Prostate gland (tissue), 2 donors: Measurements from ENCODE around the gene CAMKV. TPM values are rescaled to one million over a fixed set of nuclear protein-coding genes. Genes with fewer than 3 reads are reported as not detected.

Experiments used
- DNase-seq: peaks from one replicate; pipeline ENCODE4 v3.0.0-alpha.2; 2019; ENCODE audit warnings: low spot score
- H3K27ac ChIP-seq, 2 donors: fragments of 200-600 bp; sonication (generic); 2 replicates each; pipeline ENCODE4 v1.5.1; 2017 to 2019
- H3K27me3 ChIP-seq: fragments of 200-600 bp; sonication (generic); replicated peaks from 2 replicates; pipeline ENCODE4 v1.5.1; 2019; ENCODE audit not compliant: insufficient read depth
- H3K36me3 ChIP-seq, 2 donors: fragments of 200-600 bp; sonication (generic); 1 replicate in 1 of 2; 2 replicates in 1 of 2; pipeline versions ENCODE4 v1.5.1 to v1.8.1; 2017 to 2019
- H3K4me1 ChIP-seq: fragments of 200-600 bp; sonication (generic); replicated peaks from 2 replicates; pipeline ENCODE4 v1.5.1; 2019
- H3K4me3 ChIP-seq, 2 donors: fragments of 200-600 bp; sonication (generic); 2 replicates each; pipeline ENCODE4 v1.5.1; 2017 to 2019
- H3K9me3 ChIP-seq: fragments of 200-600 bp; sonication (generic); 2 replicates; pipeline ENCODE4 v1.5.1; 2017
- POLR2A ChIP-seq: fragments of 450-650 bp; IDR thresholded peaks from one replicate; pipeline ENCODE4 v1.6.1; 2016; ENCODE audit warnings: antibody characterized with exemption, mild to moderate bottlenecking
- POLR2AphosphoS5 ChIP-seq: sonication (generic); formaldehyde crosslinking; IDR thresholded peaks from one replicate; pipeline ENCODE4 v1.6.1; 2017; ENCODE audit warnings: antibody characterized with exemption
- WGBS: methylation state at CpG from one replicate; pipeline ENCODE4 v1.1.5; 2018; 5-methylcytosine and 5-hydroxymethylcytosine counted together
- intact Hi-C: fragments of 100-400 bp; cut with DNase I; formaldehyde crosslinking; loops from one replicate; pipeline ENCODE4 v1.14.2; 2022
- total RNA-seq, 2 donors: library from RNA; depleted of rRNA; stranded (reverse); fragments of >200 nt; gene quantifications; one replicate each; pipeline ENCODE4 v1.1.0, GENCODE V29; 2016
- TF ChIP-seq, protein P1 (sequence below), 4 experiments: fragments of 200-600 bp in 2 of 4; fragments of 450-650 bp in 2 of 4; sonication (generic) in 2 of 4; IDR thresholded peaks; 1 replicate in 3 of 4; 2 replicates in 1 of 4; pipeline ENCODE4 v1.5.1; 2016 to 2019; ENCODE audit warnings: antibody characterized with exemption in 4 of 4, mild to moderate bottlenecking in 2 of 4, moderate library complexity in 2 of 4

The CAMKV gene
- total RNA-seq, 2 donors from 2014 or later = 0.97 TPM; not detected in 1

DNA sequence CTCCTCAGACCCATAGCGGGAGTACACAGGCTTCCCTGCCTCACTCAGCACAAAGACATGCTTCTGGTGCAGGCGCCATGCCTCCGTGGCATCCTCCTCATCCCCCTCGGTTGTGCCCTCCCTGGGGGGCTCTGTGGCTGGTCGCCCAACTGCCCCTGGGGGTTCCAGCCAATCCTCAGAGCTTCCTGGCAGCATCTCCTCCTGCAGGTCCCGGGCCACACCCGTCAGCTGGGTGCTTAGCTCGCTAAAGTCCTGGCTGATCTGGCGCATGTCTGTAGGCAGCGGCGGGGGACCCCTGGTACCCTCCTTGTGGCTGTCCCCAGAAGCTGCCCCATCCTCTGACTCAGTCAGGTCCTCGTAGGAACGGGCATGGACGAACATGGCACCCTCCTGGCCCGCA lies 41.9 kb upstream of the CAMKV start:
- peaks cover under 1% of the 10 kb centered on the region for H3K4me1 ChIP-seq
- 89% methylated on average over 15 of the region's 15 CpGs for WGBS
- no peak for DNase-seq
- no peaks in the 10 kb centered on the region for H3K27me3 ChIP-seq
- no peak overlapping the region for H3K4me3 ChIP-seq
- H3K27ac ChIP-seq = no peak overlapping the region
- TF ChIP-seq POLR2AphosphoS5 (no peak), POLR2A (no peak)
- TF ChIP-seq, protein P1, sequence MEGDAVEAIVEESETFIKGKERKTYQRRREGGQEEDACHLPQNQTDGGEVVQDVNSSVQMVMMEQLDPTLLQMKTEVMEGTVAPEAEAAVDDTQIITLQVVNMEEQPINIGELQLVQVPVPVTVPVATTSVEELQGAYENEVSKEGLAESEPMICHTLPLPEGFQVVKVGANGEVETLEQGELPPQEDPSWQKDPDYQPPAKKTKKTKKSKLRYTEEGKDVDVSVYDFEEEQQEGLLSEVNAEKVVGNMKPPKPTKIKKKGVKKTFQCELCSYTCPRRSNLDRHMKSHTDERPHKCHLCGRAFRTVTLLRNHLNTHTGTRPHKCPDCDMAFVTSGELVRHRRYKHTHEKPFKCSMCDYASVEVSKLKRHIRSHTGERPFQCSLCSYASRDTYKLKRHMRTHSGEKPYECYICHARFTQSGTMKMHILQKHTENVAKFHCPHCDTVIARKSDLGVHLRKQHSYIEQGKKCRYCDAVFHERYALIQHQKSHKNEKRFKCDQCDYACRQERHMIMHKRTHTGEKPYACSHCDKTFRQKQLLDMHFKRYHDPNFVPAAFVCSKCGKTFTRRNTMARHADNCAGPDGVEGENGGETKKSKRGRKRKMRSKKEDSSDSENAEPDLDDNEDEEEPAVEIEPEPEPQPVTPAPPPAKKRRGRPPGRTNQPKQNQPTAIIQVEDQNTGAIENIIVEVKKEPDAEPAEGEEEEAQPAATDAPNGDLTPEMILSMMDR (IDR thresholded peaks at IDR 0.05) = no peak
- peaks cover 0 to 4% of the 10 kb centered on the region in 2 donors for H3K36me3 ChIP-seq
- intact Hi-C loops = no loop called here
- H3K9me3 ChIP-seq = no peaks in the 10 kb centered on the region

DNA sequence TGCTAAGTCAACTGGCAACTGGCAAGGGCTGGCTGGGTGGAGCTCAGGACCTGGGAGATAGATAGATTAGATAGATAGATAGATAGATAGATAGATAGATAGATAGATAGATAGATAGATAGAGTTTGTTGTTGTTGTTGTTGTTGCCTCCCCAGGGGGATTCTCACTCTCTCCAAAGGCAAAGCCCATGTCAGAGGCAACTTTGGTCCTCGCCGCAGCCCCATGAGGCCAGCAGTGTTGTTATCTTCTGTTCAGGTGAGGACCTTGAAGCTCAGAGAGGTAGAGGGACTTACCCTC lies 41.4 kb upstream of the CAMKV start:
- no peak overlapping the region for H3K27ac ChIP-seq
- no peak overlapping the region for H3K4me3 ChIP-seq
- 94% methylated on average over 2 of the region's 2 CpGs for WGBS
- H3K9me3 ChIP-seq = no peaks in the 10 kb centered on the region
- no peaks in the 10 kb centered on the region for H3K27me3 ChIP-seq
- H3K4me1 ChIP-seq = peaks cover 2% of the 10 kb centered on the region
- intact Hi-C loops = no loop called here
- no peak for DNase-seq
- peaks cover 0 to 4% of the 10 kb centered on the region in 2 donors for H3K36me3 ChIP-seq
- TF ChIP-seq, protein P1 (IDR thresholded peaks at IDR 0.05) = no peak
- TF ChIP-seq POLR2AphosphoS5 (no peak), POLR2A (no peak)

DNA sequence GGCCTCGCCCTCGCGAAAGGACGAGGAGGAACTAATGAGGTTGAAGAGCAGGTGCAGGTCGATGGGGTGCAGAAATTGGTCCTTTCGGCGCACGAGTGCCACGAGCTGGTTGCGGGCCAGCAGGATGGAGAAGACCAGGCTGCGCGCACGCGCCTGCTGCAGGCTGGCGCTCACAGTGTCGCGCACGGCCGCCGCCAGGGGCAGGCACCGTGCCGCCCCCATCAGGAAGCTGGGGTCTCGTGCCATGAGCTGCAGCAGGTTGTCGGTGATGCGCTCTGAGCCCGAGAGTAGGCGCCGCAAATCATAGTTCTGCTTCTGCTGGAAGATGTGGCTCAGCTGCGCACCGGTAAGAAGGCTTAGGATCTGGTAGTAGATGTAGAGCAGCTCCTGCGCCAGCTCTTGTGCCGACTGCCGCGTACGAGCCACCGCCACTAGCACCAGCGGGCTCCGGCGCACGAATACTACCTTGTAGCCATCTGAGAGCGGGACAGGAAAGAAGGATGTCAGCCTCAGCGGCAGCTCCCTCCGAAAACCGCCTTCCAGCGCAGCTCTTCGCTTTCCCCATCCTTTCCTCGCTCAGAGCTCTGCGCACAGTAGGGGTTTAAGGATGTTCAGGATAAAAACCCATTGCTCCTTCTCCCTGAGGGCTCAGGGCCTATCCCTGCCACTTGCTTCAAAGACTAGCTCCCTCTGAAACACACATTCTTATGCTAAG lies 40.9 kb upstream of the CAMKV start:
- TF ChIP-seq POLR2AphosphoS5 = no peak
- TF ChIP-seq, protein P1 (IDR thresholded peaks at IDR 0.05) = no peak
- TF ChIP-seq POLR2A = no peak
- H3K36me3 ChIP-seq = peaks cover 0 to 4% of the 10 kb centered on the region in 2 donors
- 78% methylated on average over 46 of the region's 48 CpGs for WGBS

DNA sequence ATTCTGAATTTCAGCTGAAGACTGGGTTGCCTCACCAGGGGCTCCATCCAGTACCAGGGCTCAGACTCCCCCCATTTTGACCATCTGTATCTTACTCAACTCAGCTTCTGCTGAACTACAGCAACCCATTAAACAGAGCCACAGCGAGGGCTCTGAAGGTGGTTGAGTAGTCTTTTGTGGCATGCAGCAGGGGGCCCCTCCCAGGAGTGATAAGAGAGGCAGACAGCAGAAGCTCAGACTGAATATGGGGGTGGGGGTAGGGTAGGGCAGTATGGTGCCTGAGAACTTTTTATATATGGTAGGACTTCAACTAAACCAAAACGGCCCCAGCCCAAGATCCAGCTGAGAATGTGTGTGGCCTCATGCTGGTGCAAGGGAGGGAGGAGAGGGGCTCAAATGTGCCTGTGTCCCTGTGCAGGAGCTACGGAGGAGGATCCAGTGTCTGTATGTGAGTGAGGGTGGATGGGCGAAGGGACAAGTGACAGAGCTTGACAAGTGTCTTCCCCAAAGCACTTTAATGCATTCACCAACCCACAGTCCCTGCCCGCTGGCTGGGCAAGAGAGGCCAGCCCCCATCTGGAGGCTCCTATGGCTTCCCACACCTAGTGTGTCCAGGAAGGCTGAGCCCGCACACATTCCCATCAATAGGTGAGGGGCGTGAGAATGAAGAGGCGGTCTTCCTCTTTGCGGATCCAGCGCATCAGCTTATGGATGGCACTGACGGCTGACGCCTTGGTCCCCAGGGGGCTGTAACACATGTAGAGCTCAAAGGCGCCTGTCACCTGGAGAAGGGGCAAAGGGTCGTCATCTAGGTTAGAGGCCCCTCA lies 38.9 kb upstream of the CAMKV start:
- TF ChIP-seq, protein P1 (IDR thresholded peaks at IDR 0.05) = no peak
- TF ChIP-seq POLR2AphosphoS5 = no peak
- TF ChIP-seq POLR2A = no peak
- H3K27me3 ChIP-seq = no peaks in the 10 kb centered on the region
- H3K36me3 ChIP-seq = peaks cover 0 to 4% of the 10 kb centered on the region in 2 donors
- 90% methylated on average over 14 of the region's 14 CpGs for WGBS
- no peak for DNase-seq
- no peaks in the 10 kb centered on the region for H3K9me3 ChIP-seq
- intact Hi-C loops = loop anchor here (5.0 kb wide), 2 partner anchors 51 to 206 kb away; partner anchors contain the start of gene TRAIP
- H3K4me1 ChIP-seq = peaks cover 2% of the 10 kb centered on the region
- no peak overlapping the region for H3K4me3 ChIP-seq
- H3K27ac ChIP-seq = no peak overlapping the region

More for the DNA sequence above, 40.9 kb upstream of the CAMKV start:
- intact Hi-C loops = no loop called here
- no peaks in the 10 kb centered on the region for H3K9me3 ChIP-seq
- no peak overlapping the region for H3K4me3 ChIP-seq
- H3K27ac ChIP-seq = no peak overlapping the region
- peaks cover 2% of the 10 kb centered on the region for H3K4me1 ChIP-seq
- no peak for DNase-seq
- H3K27me3 ChIP-seq = no peaks in the 10 kb centered on the region
